Adrenal gland (tissue), 12 donors: ENCODE data around the gene CIDEC. TPM values are rescaled to one million over a fixed set of nuclear protein-coding genes. Genes with fewer than 3 reads are reported as not detected.
"Not testable (repeated sequence)": the region's sequence is repeated elsewhere in the genome, so short reads cannot be mapped to it uniquely, and the experiment has no call there.

ENCODE experiments used
- DNase-seq, 7 donors: peaks; one replicate each; pipeline ENCODE4 v3.0.0-alpha.2; 2019 to 2020
- H3K27ac ChIP-seq, 5 donors: fragments of 200-600 bp; sonication (generic) in 4 of 5; 1 replicate in 3 of 5; 2 replicates in 2 of 5; pipeline versions ENCODE4 v1.5.1 to v1.8.0; 2016 to 2020; ENCODE audit warnings: mild to moderate bottlenecking in 1 of 5
- H3K27me3 ChIP-seq: fragments of 200-600 bp; 2 replicates; pipeline ENCODE4 v1.8.0; 2021
- H3K36me3 ChIP-seq, 2 donors: fragments of 200-600 bp; replicated peaks in 1 of 2; 1 replicate in 1 of 2; 2 replicates in 1 of 2; pipeline versions ENCODE4 v1.5.1 to v1.8.0; 2018 to 2022
- H3K4me1 ChIP-seq, 2 donors: fragments of 200-600 bp; replicated peaks in 1 of 2; 1 replicate in 1 of 2; 2 replicates in 1 of 2; pipeline versions ENCODE4 v1.5.1 to v1.8.0; 2018 to 2021
- H3K4me3 ChIP-seq, 4 donors: fragments of 200-600 bp; sonication (generic) in 3 of 4; one replicate each; pipeline ENCODE4 v1.5.1; 2016 to 2018
- H3K9me3 ChIP-seq, 3 donors: fragments of 200-600 bp; sonication (generic) in 1 of 3; replicated peaks in 1 of 3; 1 replicate in 2 of 3; 2 replicates in 1 of 3; pipeline versions ENCODE4 v1.5.1 to v1.8.0; 2016 to 2021
- POLR2A ChIP-seq, 2 donors: fragments of 450-650 bp; IDR thresholded peaks; one replicate each; pipeline ENCODE4 v1.6.1; 2017; ENCODE audit warnings: antibody characterized with exemption in 2 of 2, mild to moderate bottlenecking in 2 of 2, moderate library complexity in 1 of 2
- WGBS, 4 donors: extraction: QIAGEN DNeasy Blood & Tissue Kit in 2 of 4; methylation state at CpG; one replicate each; pipeline versions ENCODE4 v1.1.5 to v1.1.7; 2013 to 2017; 5-methylcytosine and 5-hydroxymethylcytosine counted together
- intact Hi-C, 2 donors: fragments of 100-400 bp; cut with DNase I; formaldehyde crosslinking; loops; one replicate each; pipeline versions ENCODE4 v1.14.1 to v1.15.0; 2022 to 2023
- polyA plus RNA-seq, 3 donors: library from polyadenylated mRNA; stranded (reverse); fragments of 200-250 nt in 2 of 3; fragments of 350-450 nt in 1 of 3; fragmentation: Illumina TruSeq in 1 of 3; extraction: RNeasy Lipid Tissue Mini Kit (QIAGEN cat#74804) in 1 of 3; gene quantifications; one replicate each; pipeline ENCODE4 v1.2.3, GENCODE V29; 2013 to 2014
- total RNA-seq, 9 donors: library from RNA; depleted of rRNA in 4 of 9; stranded (reverse); fragments of >200 nt in 4 of 9; fragments of 120-200 nt in 1 of 9; fragmentation: NEBNext Ultra II Directional in 1 of 9; extraction: Animal tissue kit (Norgen Biotek cat#: 25700) in 1 of 9; gene quantifications; one replicate each; pipeline versions ENCODE4 v1.1.0 to v1.2.4, GENCODE V29; 2013 to 2023
- TF ChIP-seq, protein P1 (sequence below), 6 experiments: fragments of 450-650 bp in 4 of 6; fragments of 200-600 bp in 2 of 6; sonication (generic) in 1 of 6; IDR thresholded peaks; 1 replicate in 5 of 6; 2 replicates in 1 of 6; pipeline versions ENCODE4 v1.5.1 to v1.8.0; 2016 to 2021; ENCODE audit warnings: antibody characterized with exemption in 6 of 6, mild to moderate bottlenecking in 2 of 6, moderate library complexity in 1 of 6
- donor health status: healthy with polysubstance abuse.
- donor health status: Bipolar disorder and iron deficiency.
- donor health status: DM: yes; HTN: yes; CAD: no.
- donor health status: DM: no; HTN: no; CAD: no.
- donor health status: DM: no; HTN: no; CAD: no.
- donor health status: DM: yes; HTN: yes; CAD: no.

CIDEC gene
- total and polyA plus RNA-seq, 12 donors = 0.22 to 108 (median 1.4) TPM; not detected in 1

DNA sequence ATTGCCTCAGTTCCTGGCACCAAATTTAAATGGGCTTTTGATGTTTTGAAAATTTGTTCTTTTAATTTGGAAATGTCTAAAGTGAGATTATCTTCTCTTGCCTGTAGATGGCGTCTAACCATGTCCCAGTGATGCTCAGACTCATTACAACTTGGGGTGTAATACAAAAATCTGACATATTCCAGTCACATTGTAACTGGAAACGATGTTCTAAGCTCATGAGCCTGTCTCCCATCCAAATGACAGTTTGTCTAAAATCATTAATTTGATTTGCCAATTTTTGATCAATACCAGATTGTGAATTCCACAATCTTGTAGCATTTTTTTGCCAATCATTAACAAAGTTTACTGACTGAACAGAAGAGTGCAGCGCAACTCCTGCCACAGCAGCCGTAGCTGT lies 31.2 kb downstream of the CIDEC start:
- not testable (repeated sequence) for H3K4me3 ChIP-seq, H3K4me1 ChIP-seq, H3K36me3 ChIP-seq, H3K27me3 ChIP-seq, H3K27ac ChIP-seq, H3K9me3 ChIP-seq
- peak in 1 of 7 donors; percentile 23 for DNase-seq
- intact Hi-C loops = loop anchor here in 1 of 2 donors (10.0 kb wide), 1 partner anchor 296 kb away; the partner anchor contains the start of gene VHL
- TF ChIP-seq, protein P1, sequence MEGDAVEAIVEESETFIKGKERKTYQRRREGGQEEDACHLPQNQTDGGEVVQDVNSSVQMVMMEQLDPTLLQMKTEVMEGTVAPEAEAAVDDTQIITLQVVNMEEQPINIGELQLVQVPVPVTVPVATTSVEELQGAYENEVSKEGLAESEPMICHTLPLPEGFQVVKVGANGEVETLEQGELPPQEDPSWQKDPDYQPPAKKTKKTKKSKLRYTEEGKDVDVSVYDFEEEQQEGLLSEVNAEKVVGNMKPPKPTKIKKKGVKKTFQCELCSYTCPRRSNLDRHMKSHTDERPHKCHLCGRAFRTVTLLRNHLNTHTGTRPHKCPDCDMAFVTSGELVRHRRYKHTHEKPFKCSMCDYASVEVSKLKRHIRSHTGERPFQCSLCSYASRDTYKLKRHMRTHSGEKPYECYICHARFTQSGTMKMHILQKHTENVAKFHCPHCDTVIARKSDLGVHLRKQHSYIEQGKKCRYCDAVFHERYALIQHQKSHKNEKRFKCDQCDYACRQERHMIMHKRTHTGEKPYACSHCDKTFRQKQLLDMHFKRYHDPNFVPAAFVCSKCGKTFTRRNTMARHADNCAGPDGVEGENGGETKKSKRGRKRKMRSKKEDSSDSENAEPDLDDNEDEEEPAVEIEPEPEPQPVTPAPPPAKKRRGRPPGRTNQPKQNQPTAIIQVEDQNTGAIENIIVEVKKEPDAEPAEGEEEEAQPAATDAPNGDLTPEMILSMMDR (IDR thresholded peaks at IDR 0.05) = peak; percentile 39 to 72 (median 62)
- 32 to 45% (median 36%) methylated on average over 4 of the region's 4 CpGs for WGBS, 4 donors

DNA sequence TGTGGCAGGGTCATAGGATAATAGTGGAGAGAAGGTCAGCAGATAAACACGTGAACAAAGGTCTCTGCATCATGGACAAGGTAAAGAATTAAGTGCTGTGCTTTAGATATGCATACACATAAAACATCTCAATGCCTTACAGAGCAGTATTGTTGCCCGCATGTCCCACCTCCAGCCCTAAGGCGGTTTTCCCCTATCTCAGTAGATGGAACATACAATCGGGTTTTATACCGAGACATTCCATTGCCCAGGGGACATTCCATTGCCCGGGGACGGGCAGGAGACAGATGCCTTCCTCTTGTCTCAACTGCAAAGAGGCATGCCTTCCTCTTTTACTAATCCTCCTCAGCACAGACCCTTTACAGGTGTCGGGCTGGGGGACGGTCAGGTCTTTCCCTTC lies 32.2 kb downstream of the CIDEC start:
- intact Hi-C loops = loop anchor here in 1 of 2 donors (10.0 kb wide), 1 partner anchor 297 kb away; the partner anchor contains the start of gene VHL
- WGBS, 4 donors = 56 to 68% (median 62%) methylated on average over 7 to 9 of the region's 9 CpGs
- H3K27ac ChIP-seq, H3K4me3 ChIP-seq, H3K27me3 ChIP-seq, H3K9me3 ChIP-seq, DNase-seq, H3K4me1 ChIP-seq, H3K36me3 ChIP-seq: not testable (repeated sequence)

DNA sequence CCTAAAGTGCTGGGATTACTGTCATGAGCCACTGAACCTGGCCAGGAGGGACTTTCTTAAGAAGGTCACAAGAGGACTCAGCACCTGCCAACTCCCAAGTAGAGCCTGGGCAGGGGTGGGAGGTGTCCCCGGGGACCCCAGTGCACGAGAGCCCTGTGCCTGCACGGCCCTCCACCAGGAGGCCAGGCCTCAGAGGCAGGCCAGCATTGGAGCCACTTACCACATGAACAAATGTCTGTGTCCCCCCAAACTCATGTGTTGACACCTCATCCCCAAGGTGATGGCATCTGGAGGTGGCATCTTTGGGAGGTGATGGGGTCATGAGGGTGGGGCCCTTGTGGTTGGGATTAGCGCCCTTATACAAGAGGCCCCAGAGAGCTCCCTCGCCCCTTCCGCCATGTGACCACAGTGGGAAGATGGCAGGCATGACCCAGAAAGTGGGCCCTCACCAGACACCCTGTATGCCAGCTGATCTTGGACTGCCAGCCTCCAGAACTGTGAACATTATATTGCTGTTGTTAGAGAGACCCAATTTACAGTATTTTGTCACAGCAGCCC lies 33.0 kb downstream of the CIDEC start:
- Histone ChIP-seq H3K27ac (no peak overlapping the region), H3K27me3 (no peaks in the 10 kb centered on the region), H3K4me3 (no peak overlapping the region), H3K9me3 (no peaks in the 10 kb centered on the region), H3K36me3 (peaks cover 0 to under 1% of the 10 kb centered on the region in 2 donors), H3K4me1 (peaks cover 7 to 8% of the 10 kb centered on the region in 2 donors)
- no peak for TF ChIP-seq POLR2A (IDR thresholded peaks at IDR 0.05)
- TF ChIP-seq, protein P1 (IDR thresholded peaks at IDR 0.05) = no peak
- intact Hi-C loops = loop anchor here in 1 of 2 donors (10.0 kb wide), 1 partner anchor 298 kb away; the partner anchor contains the start of gene VHL
- DNase-seq = no peak
- WGBS, 4 donors = 80 to 94% (median 94%) methylated on average over 4 to 6 of the region's 6 CpGs; no CpG with 5 or more reads in 1 of the 4 donors

DNA sequence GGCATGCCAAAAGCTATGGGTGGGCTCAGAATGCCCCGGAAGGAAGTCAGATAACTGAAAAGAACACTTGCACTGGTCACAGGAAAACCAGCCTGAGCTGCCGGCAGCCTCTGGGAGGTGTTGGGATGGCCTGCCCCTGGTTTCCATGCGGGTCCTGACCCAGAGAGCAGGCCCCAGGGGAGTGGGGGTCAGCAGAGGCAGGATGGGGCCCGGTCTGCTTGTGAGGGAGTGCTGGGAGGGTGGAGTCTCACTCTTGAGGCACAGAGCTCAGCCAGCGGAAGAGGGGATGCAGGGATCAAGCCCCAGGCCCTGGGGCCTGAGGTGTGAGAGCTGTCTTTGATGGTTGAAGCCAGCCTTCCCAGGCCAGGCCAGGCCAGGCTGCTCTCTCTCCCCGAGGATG lies 33.8 kb downstream of the CIDEC start:
- Histone ChIP-seq H3K4me3 (no peak overlapping the region), H3K27me3 (no peaks in the 10 kb centered on the region), H3K36me3 (peaks cover 0 to 9% of the 10 kb centered on the region in 2 donors), H3K9me3 (no peaks in the 10 kb centered on the region), H3K27ac (no peak overlapping the region), H3K4me1 (peaks cover 7 to 8% of the 10 kb centered on the region in 2 donors)
- TF ChIP-seq, protein P1 (IDR thresholded peaks at IDR 0.05) = no peak
- TF ChIP-seq POLR2A (IDR thresholded peaks at IDR 0.05) = no peak
- 63 to 79% (median 73%) methylated on average over 4 to 6 of the region's 6 CpGs for WGBS, 4 donors
- intact Hi-C loops = loop anchor here in 1 of 2 donors (10.0 kb wide), 1 partner anchor 299 kb away; the partner anchor contains the start of gene VHL
- no peak for DNase-seq
